Activated T-cell treated with anti-CD3 and anti-CD28 coated beads, Interleukin-2, amount 50 U/mL, for 1 hour (primary cell): ENCODE results near the gene PDK1.
"Not testable (repeated sequence)": the region's sequence is repeated elsewhere in the genome, so short reads cannot be mapped to it uniquely, and the experiment has no call there.

Source experiments
- DNase-seq: peaks from one replicate; pipeline ENCODE4 v3.0.0-alpha.2; 2020

Gene PDK1

GRCh38 chr2:172554352-172555271 lies 1.3 kb upstream of the PDK1 start:
- DNase-seq = no peak

- no peak for DNase-seq
These were observed 693 bp upstream of the PDK1 start for GRCh38 chr2:172555272-172555521.

GRCh38 chr2:172556284-172557033 lies 569 bp downstream of the PDK1 start:
- DNase-seq = peak; percentile 58

GRCh38 chr2:172558372-172558771 lies 2.5 kb downstream of the PDK1 start:
- DNase-seq = no peak

GRCh38 chr2:172560721-172561120 lies 4.8 kb downstream of the PDK1 start:
- no peak for DNase-seq

- no peak for DNase-seq
These were observed 5.4 kb downstream of the PDK1 start for GRCh38 chr2:172561270-172561669.

GRCh38 chr2:172562298-172562697 lies 6.4 kb downstream of the PDK1 start:
- no peak for DNase-seq

- DNase-seq = no peak
These were observed 8.5 kb downstream of the PDK1 start for GRCh38 chr2:172564376-172564775.

- DNase-seq = no peak
These were observed 15.4 kb downstream of the PDK1 start for GRCh38 chr2:172571245-172571644.

GRCh38 chr2:172572981-172573380 lies 17.1 kb downstream of the PDK1 start:
- no peak for DNase-seq

GRCh38 chr2:172574965-172575364 lies 19.1 kb downstream of the PDK1 start:
- no peak for DNase-seq

- DNase-seq = no peak
These were observed 22.2 kb downstream of the PDK1 start for GRCh38 chr2:172578054-172578453.

GRCh38 chr2:172578860-172579512 lies 23.1 kb downstream of the PDK1 start:
- no peak for DNase-seq

GRCh38 chr2:172580544-172580943 lies 24.7 kb downstream of the PDK1 start:
- DNase-seq = no peak

GRCh38 chr2:172582656-172583055 lies 26.8 kb downstream of the PDK1 start:
- DNase-seq = no peak

GRCh38 chr2:172586245-172586891 lies 30.5 kb downstream of the PDK1 start:
- DNase-seq = no peak

GRCh38 chr2:172587231-172587630 lies 31.3 kb downstream of the PDK1 start:
- DNase-seq = not testable (repeated sequence)

GRCh38 chr2:172588931-172589330 lies 33.0 kb downstream of the PDK1 start:
- no peak for DNase-seq

- DNase-seq = not testable (repeated sequence)
These were observed 35.5 kb downstream of the PDK1 start for GRCh38 chr2:172591386-172591785.

- DNase-seq = not testable (repeated sequence)
These were observed 36.3 kb downstream of the PDK1 start for GRCh38 chr2:172592190-172592589.

- DNase-seq = no peak
These were observed 40.9 kb downstream of the PDK1 start for GRCh38 chr2:172596776-172597175.

- DNase-seq = no peak
These were observed 41.4 kb downstream of the PDK1 start for GRCh38 chr2:172597176-172597842.

- DNase-seq = no peak
These were observed 44.1 kb downstream of the PDK1 start for GRCh38 chr2:172599947-172600346.
